Bronchial epithelial cell (primary cell): ENCODE results near the gene NOS3. TPM values are rescaled to one million over a fixed set of nuclear protein-coding genes. Genes with fewer than 3 reads are reported as not detected.

ENCODE experiments used
- DNase-seq: peaks from one replicate; pipeline ENCODE4 v3.0.0-alpha.2; 2010; ENCODE audit warnings: low read depth
- FAIRE-seq: peaks from 2 replicates; lab custom pipeline; 2011; peaks lifted over from hg19 to GRCh38; lab: Jason Lieb, UNC
- H3K27me3 ChIP-seq: 2 replicates; pipeline ENCODE4 v1.5.1; 2011; ENCODE audit warnings: low read length; ENCODE audit not compliant: control insufficient read depth, insufficient read depth
- H3K36me3 ChIP-seq: 2 replicates; pipeline ENCODE4 v1.5.1; 2011; ENCODE audit warnings: low read length; ENCODE audit not compliant: control insufficient read depth, insufficient read depth
- H3K4me3 ChIP-seq: 2 replicates; pipeline ENCODE4 v1.5.1; 2011; ENCODE audit warnings: mild to moderate bottlenecking, low read depth, low read length, control low read depth
- CTCF ChIP-seq: IDR thresholded peaks from 2 replicates; pipeline ENCODE4 v1.5.1; 2011; ENCODE audit warnings: mild to moderate bottlenecking, moderate library complexity, low read length, control low read depth, inconsistent platforms; ENCODE audit not compliant: insufficient read depth, severe bottlenecking
- total RNA-seq: library from RNA; depleted of rRNA; stranded (reverse); fragments of >200 nt; gene quantifications from 2 replicates; pipeline ENCODE4 v1.2.1, GENCODE V29; 2014

The NOS3 gene
- total RNA-seq, 1 donor from 2014 or later: under 0.01 TPM

- H3K27me3 ChIP-seq: no peaks in the 10 kb centered on the region
- no peak overlapping the region for H3K4me3 ChIP-seq
- no peak for TF ChIP-seq CTCF
- DNase-seq: no peak
- H3K36me3 ChIP-seq: no peaks in the 10 kb centered on the region
- no peak for FAIRE-seq
Observed at GRCh38 chr7:150947761-150948651, 42.8 kb upstream of the NOS3 start.

GRCh38 chr7:150948791-150949251, 42.0 kb upstream of the NOS3 start:
- H3K36me3 ChIP-seq: no peaks in the 10 kb centered on the region
- no peak for TF ChIP-seq CTCF
- FAIRE-seq (no peak), DNase-seq (no peak)
- no peak overlapping the region for H3K4me3 ChIP-seq
- no peaks in the 10 kb centered on the region for H3K27me3 ChIP-seq

GRCh38 chr7:150949564-150949963, 41.3 kb upstream of the NOS3 start:
- DNase-seq: no peak
- no peak for TF ChIP-seq CTCF
- Histone ChIP-seq H3K4me3 (no peak overlapping the region), H3K27me3 (no peaks in the 10 kb centered on the region), H3K36me3 (no peaks in the 10 kb centered on the region)
- FAIRE-seq: no peak

GRCh38 chr7:150949971-150950491, 40.8 kb upstream of the NOS3 start:
- no peak for FAIRE-seq
- Histone ChIP-seq H3K36me3 (no peaks in the 10 kb centered on the region), H3K4me3 (no peak overlapping the region), H3K27me3 (no peaks in the 10 kb centered on the region)
- no peak for DNase-seq
- no peak for TF ChIP-seq CTCF

GRCh38 chr7:150950496-150951180, 40.2 kb upstream of the NOS3 start:
- Histone ChIP-seq H3K4me3 (no peak overlapping the region), H3K36me3 (no peaks in the 10 kb centered on the region), H3K27me3 (peaks cover 3% of the 10 kb centered on the region)
- no peak for TF ChIP-seq CTCF
- FAIRE-seq: no peak
- DNase-seq: no peak
